Neural cell (in vitro differentiated cells): ENCODE results near the gene FANCC. TPM values are rescaled to one million over a fixed set of nuclear protein-coding genes. Genes with fewer than 3 reads are reported as not detected.
A peak's percentile ranks its signal among the peaks of the same experiment; 100 is the strongest.

ENCODE experiments used
- H2AFZ ChIP-seq: fragments of 200-600, 300-800 bp; sonication (generic), shearing (Covaris generic); 2 replicates; pipeline ENCODE4 v1.6.0; 2014; ENCODE audit warnings: low read depth, mild to moderate bottlenecking, antibody characterized with exemption, low read length, moderate library complexity
- H3F3A ChIP-seq: fragments of 200-600 bp; shearing (Covaris generic); 2 replicates; pipeline ENCODE4 v1.6.1; 2016; ENCODE audit warnings: mild to moderate bottlenecking, moderate library complexity, mixed read lengths, antibody characterized with exemption, low read length; ENCODE audit not compliant: insufficient read depth, poor library complexity, severe bottlenecking
- H3K27ac ChIP-seq: fragments of 200-600, 300-800 bp; sonication (generic), shearing (Covaris generic); 2 replicates; pipeline ENCODE4 v1.5.1; 2014; ENCODE audit warnings: mild to moderate bottlenecking, low read length, moderate library complexity
- H3K27me3 ChIP-seq: fragments of 300-800, 200-600 bp; sonication (generic), shearing (Covaris generic); 2 replicates; pipeline ENCODE4 v1.6.0; 2014; ENCODE audit warnings: mild to moderate bottlenecking, low read depth, low read length, moderate library complexity; ENCODE audit not compliant: insufficient read depth
- H3K36me3 ChIP-seq: fragments of 300-800, 200-600 bp; sonication (generic), shearing (Covaris generic); 2 replicates; pipeline ENCODE4 v1.5.1; 2014; ENCODE audit warnings: mild to moderate bottlenecking, antibody characterized with exemption, low read length, moderate library complexity; ENCODE audit not compliant: insufficient read depth
- H3K4me2 ChIP-seq: fragments of 300-800, 200-600 bp; sonication (generic), shearing (Covaris generic); 2 replicates; pipeline ENCODE4 v1.6.0; 2014; ENCODE audit warnings: mild to moderate bottlenecking, low read length
- H3K4me3 ChIP-seq: fragments of 300-800, 200-600 bp; sonication (generic), shearing (Covaris generic); 2 replicates; pipeline ENCODE4 v1.5.1; 2014; ENCODE audit warnings: mild to moderate bottlenecking, low read length, moderate library complexity
- H3K79me2 ChIP-seq: fragments of 200-600 bp; shearing (Covaris generic); replicated peaks from 2 replicates; pipeline ENCODE4 v1.6.0; 2014; ENCODE audit warnings: mild to moderate bottlenecking, low read length, moderate library complexity; ENCODE audit not compliant: insufficient read depth
- H3K9ac ChIP-seq: fragments of 300-800, 200-600 bp; sonication (generic), shearing (Covaris generic); 2 replicates; pipeline ENCODE4 v1.6.1; 2016; ENCODE audit warnings: mild to moderate bottlenecking, low read length, mixed read lengths
- H3K9me2 ChIP-seq: fragments of 200-600 bp; shearing (Covaris generic); 2 replicates; pipeline ENCODE4 v1.6.1; 2016; ENCODE audit warnings: mild to moderate bottlenecking, low read length, mixed read lengths; ENCODE audit not compliant: insufficient read depth
- H3K9me3 ChIP-seq: fragments of 200-600, 300-800 bp; sonication (generic), shearing (Covaris generic); 2 replicates; pipeline ENCODE4 v1.6.1; 2016; ENCODE audit warnings: mild to moderate bottlenecking, mixed run types, low read length, moderate library complexity, mixed read lengths
- H4K20me1 ChIP-seq: fragments of 200-600 bp; shearing (Covaris generic); 2 replicates; pipeline ENCODE4 v1.6.1; 2016; ENCODE audit warnings: mild to moderate bottlenecking, mixed run types; ENCODE audit not compliant: insufficient read depth
- EP300 ChIP-seq: fragments of 450-650 bp; conservative IDR thresholded peaks from 2 replicates; pipeline ENCODE4 v1.6.1; 2014; ENCODE audit warnings: antibody characterized with exemption, mild to moderate bottlenecking, moderate library complexity; ENCODE audit not compliant: poor library complexity, severe bottlenecking
- EZH2 ChIP-seq: fragments of 200-600, 300-800 bp; shearing (Covaris generic), sonication (generic); IDR thresholded peaks from 2 replicates; pipeline ENCODE4 v1.6.1; 2014; ENCODE audit warnings: antibody characterized with exemption, low read length, borderline replicate concordance, mild to moderate bottlenecking; ENCODE audit not compliant: insufficient read depth, poor library complexity, severe bottlenecking
- MXI1 ChIP-seq: fragments of 450-650 bp; conservative IDR thresholded peaks from 2 replicates; pipeline ENCODE4 v1.6.1; 2014; ENCODE audit warnings: antibody characterized with exemption, mild to moderate bottlenecking; ENCODE audit not compliant: poor library complexity, severe bottlenecking
- POLR2AphosphoS5 ChIP-seq: IDR thresholded peaks from 2 replicates; pipeline ENCODE4 v1.6.1; 2012
- RAD21 ChIP-seq: fragments of 450-650 bp; conservative IDR thresholded peaks from 2 replicates; pipeline ENCODE4 v1.6.1; 2014; ENCODE audit warnings: antibody characterized with exemption, mild to moderate bottlenecking, moderate library complexity
- SMC3 ChIP-seq: fragments of 450-650 bp; conservative IDR thresholded peaks from 2 replicates; pipeline ENCODE4 v1.6.1; 2014; ENCODE audit warnings: antibody characterized with exemption, mild to moderate bottlenecking, moderate library complexity; ENCODE audit not compliant: poor library complexity
- TAF1 ChIP-seq: IDR thresholded peaks from 2 replicates; pipeline ENCODE4 v1.6.1; 2012; ENCODE audit warnings: low read depth
- polyA plus RNA-seq: library from polyadenylated mRNA; depleted of rRNA; stranded (reverse); fragments of >200 nt; gene quantifications from 2 replicates; pipeline ENCODE4 v1.2.3, GENCODE V29; 2014
- TF ChIP-seq, protein P1 (sequence below): fragments of 450-650 bp; IDR thresholded peaks from 2 replicates; pipeline ENCODE4 v1.5.1; 2014; ENCODE audit warnings: antibody characterized with exemption, mild to moderate bottlenecking, moderate library complexity; ENCODE audit not compliant: poor library complexity, severe bottlenecking
- TF ChIP-seq, protein P2 (sequence below): IDR thresholded peaks from 2 replicates; pipeline ENCODE4 v1.6.1; 2012; ENCODE audit warnings: borderline replicate concordance

FANCC gene
- polyA plus RNA-seq, 1 donor from 2014 or later, result 9.7 TPM

DNA sequence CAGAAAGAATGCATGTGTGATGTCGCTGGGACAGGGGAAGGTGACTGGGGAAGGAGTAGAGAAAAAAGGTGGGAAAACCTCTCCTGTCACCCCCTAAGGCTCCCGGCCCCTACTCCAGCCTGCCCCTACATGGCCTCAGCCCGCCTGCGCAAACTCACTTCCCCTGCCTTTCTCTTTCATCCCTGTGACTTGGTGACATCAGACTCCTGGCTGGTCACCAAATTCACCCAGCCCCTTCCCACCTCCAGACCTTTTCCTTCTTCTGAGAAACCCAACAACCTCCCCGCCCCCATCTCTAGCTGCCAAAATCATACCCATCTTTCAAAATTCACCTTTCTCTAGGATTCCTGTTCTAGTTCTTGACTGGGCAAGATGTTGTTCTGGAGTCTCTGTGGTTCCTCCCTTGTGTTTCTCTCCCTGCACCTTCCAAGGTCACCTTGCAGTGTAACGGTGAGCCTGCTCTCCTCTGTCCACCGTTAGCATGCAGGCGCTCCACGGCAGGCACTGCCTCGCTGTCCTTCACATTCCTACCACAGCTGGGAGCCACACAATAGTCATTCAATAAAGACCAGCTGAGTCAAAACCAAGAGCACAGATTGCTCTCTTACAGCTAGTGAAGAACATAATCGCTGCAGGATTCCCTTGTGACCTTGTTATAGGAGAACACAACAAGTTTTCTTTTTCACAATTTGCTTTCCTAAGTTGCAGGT, 134.5 kb downstream of the FANCC start:
- Histone ChIP-seq H2AFZ (no peak overlapping the region), H3K4me3 (no peak overlapping the region), H3K4me2 (no peak overlapping the region), H3F3A (no peaks in the 10 kb centered on the region), H3K9ac (no peak overlapping the region), H4K20me1 (no peaks in the 10 kb centered on the region), H3K27ac (no peak overlapping the region), H3K9me2 (peaks cover 4% of the 10 kb centered on the region), H3K36me3 (no peaks in the 10 kb centered on the region), H3K9me3 (no peaks in the 10 kb centered on the region), H3K79me2 (no peaks in the 10 kb centered on the region), H3K27me3 (no peaks in the 10 kb centered on the region)
- TF ChIP-seq POLR2AphosphoS5 (no peak), EZH2 (no peak), MXI1 (no peak), SMC3 (no peak)

DNA sequence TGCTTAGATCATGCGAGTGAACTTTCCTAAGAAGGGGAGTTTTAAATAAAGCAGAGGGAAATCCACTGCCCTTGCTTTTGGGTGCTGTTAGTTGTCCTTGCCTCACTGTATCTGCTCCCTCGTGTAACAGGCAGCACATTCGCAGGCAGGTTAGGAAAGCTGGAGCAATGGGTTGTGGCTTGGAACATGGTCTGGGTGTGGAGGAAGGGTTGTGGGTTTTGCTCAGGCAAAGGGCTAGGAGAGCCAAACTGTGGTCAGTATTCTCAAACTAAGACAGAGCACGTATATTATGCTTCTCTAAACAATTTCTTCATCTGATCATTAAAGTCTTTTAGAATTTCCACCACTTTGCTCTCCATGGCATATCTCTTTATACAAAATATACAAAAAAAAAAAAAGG, 135.7 kb downstream of the FANCC start:
- H3K79me2 ChIP-seq, result no peaks in the 10 kb centered on the region
- H3K36me3 ChIP-seq, result no peaks in the 10 kb centered on the region
- H2AFZ ChIP-seq, result no peak overlapping the region
- no peaks in the 10 kb centered on the region for H4K20me1 ChIP-seq
- H3K4me3 ChIP-seq, result no peak overlapping the region
- no peak overlapping the region for H3K27ac ChIP-seq
- H3K9me3 ChIP-seq, result no peaks in the 10 kb centered on the region
- no peaks in the 10 kb centered on the region for H3F3A ChIP-seq
- TF ChIP-seq, protein P1, sequence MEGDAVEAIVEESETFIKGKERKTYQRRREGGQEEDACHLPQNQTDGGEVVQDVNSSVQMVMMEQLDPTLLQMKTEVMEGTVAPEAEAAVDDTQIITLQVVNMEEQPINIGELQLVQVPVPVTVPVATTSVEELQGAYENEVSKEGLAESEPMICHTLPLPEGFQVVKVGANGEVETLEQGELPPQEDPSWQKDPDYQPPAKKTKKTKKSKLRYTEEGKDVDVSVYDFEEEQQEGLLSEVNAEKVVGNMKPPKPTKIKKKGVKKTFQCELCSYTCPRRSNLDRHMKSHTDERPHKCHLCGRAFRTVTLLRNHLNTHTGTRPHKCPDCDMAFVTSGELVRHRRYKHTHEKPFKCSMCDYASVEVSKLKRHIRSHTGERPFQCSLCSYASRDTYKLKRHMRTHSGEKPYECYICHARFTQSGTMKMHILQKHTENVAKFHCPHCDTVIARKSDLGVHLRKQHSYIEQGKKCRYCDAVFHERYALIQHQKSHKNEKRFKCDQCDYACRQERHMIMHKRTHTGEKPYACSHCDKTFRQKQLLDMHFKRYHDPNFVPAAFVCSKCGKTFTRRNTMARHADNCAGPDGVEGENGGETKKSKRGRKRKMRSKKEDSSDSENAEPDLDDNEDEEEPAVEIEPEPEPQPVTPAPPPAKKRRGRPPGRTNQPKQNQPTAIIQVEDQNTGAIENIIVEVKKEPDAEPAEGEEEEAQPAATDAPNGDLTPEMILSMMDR, result no peak
- no peaks in the 10 kb centered on the region for H3K27me3 ChIP-seq
- H3K4me2 ChIP-seq, result no peak overlapping the region
- H3K9ac ChIP-seq, result no peak overlapping the region
- H3K9me2 ChIP-seq, result peaks cover 4% of the 10 kb centered on the region

DNA sequence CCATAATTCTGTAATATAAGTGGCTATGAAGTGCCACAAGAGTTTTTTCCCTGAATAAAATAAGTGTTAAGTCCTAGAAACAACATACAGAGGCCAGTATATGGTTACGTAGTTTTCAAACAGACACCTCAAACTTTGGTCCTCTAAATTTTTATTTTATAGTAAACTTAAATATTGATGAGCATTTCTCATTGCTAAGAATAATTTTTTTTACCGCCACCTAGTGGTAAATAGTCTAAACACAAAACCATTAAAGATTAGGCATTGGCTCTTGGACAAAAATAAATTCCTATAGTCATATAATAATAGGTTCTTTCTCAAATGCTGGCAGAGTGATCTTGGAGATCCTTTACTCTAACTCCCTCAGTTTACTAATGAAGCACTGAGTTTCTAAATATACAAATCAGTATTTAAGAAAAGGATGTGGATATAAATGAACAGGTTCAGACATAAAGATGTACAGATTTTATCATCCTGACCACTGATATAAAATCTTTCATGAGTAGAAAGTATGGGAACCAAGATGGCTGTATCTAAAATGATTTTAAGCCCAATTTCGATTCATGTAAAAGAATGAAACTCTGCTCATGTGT, 136.2 kb downstream of the FANCC start:
- no peak overlapping the region for H3K9ac ChIP-seq
- no peaks in the 10 kb centered on the region for H3K9me3 ChIP-seq
- no peaks in the 10 kb centered on the region for H4K20me1 ChIP-seq
- no peaks in the 10 kb centered on the region for H3F3A ChIP-seq
- no peak overlapping the region for H3K27ac ChIP-seq
- peaks cover 4% of the 10 kb centered on the region for H3K9me2 ChIP-seq
- no peaks in the 10 kb centered on the region for H3K36me3 ChIP-seq
- H3K27me3 ChIP-seq, result no peaks in the 10 kb centered on the region
- H2AFZ ChIP-seq, result no peak overlapping the region
- H3K4me3 ChIP-seq, result no peak overlapping the region
- TF ChIP-seq MXI1, result no peak
- no peak for TF ChIP-seq EP300
- TF ChIP-seq, protein P1, result peak; percentile 54
- no peak for TF ChIP-seq TAF1
- TF ChIP-seq SMC3, result peak; percentile 28
- no peak for TF ChIP-seq POLR2AphosphoS5
- TF ChIP-seq, protein P2, sequence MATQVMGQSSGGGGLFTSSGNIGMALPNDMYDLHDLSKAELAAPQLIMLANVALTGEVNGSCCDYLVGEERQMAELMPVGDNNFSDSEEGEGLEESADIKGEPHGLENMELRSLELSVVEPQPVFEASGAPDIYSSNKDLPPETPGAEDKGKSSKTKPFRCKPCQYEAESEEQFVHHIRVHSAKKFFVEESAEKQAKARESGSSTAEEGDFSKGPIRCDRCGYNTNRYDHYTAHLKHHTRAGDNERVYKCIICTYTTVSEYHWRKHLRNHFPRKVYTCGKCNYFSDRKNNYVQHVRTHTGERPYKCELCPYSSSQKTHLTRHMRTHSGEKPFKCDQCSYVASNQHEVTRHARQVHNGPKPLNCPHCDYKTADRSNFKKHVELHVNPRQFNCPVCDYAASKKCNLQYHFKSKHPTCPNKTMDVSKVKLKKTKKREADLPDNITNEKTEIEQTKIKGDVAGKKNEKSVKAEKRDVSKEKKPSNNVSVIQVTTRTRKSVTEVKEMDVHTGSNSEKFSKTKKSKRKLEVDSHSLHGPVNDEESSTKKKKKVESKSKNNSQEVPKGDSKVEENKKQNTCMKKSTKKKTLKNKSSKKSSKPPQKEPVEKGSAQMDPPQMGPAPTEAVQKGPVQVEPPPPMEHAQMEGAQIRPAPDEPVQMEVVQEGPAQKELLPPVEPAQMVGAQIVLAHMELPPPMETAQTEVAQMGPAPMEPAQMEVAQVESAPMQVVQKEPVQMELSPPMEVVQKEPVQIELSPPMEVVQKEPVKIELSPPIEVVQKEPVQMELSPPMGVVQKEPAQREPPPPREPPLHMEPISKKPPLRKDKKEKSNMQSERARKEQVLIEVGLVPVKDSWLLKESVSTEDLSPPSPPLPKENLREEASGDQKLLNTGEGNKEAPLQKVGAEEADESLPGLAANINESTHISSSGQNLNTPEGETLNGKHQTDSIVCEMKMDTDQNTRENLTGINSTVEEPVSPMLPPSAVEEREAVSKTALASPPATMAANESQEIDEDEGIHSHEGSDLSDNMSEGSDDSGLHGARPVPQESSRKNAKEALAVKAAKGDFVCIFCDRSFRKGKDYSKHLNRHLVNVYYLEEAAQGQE, result no peak
- TF ChIP-seq RAD21, result no peak
- TF ChIP-seq EZH2, result no peak
- H3K4me2 ChIP-seq, result no peak overlapping the region
- no peaks in the 10 kb centered on the region for H3K79me2 ChIP-seq
